OCI-LY3 (cell line): ENCODE results near the gene PIN1.
"Not testable (repeated sequence)": the region's sequence is repeated elsewhere in the genome, so short reads cannot be mapped to it uniquely, and the experiment has no call there.

Experiments
- H2AFZ ChIP-seq: fragments of 200-600, 300-600 bp; shearing (Covaris generic); 2 replicates; pipeline ENCODE4 v1.6.0; 2014; ENCODE audit warnings: antibody characterized with exemption, low read depth, low read length
- H3K27ac ChIP-seq: fragments of 200-600, 300-600 bp; sonication (generic); 2 replicates; pipeline ENCODE4 v1.5.1; 2014; ENCODE audit warnings: mild to moderate bottlenecking, low read length, moderate library complexity, mixed read lengths
- H3K27me3 ChIP-seq: fragments of 200-600, 300-600 bp; sonication (generic); 2 replicates; pipeline ENCODE4 v1.6.1; 2014; ENCODE audit warnings: low read depth, low read length, mixed read lengths
- H3K36me3 ChIP-seq: fragments of 200-600, 300-600 bp; sonication (generic); replicated peaks from 2 replicates; pipeline ENCODE3; 2014; ENCODE audit warnings: low read depth, low read length, mixed read lengths
- H3K4me1 ChIP-seq: fragments of 300-600, 200-600 bp; sonication (generic); 2 replicates; pipeline ENCODE4 v1.6.1; 2014; ENCODE audit warnings: low read length, mixed read lengths
- H3K4me2 ChIP-seq: fragments of 200-600, 300-600 bp; sonication (generic); 2 replicates; pipeline ENCODE4 v1.6.1; 2014; ENCODE audit warnings: low read length, mixed read lengths
- H3K4me3 ChIP-seq: fragments of 300-600, 200-600 bp; sonication (generic); 2 replicates; pipeline ENCODE4 v1.5.1; 2014; ENCODE audit warnings: antibody characterized with exemption, mild to moderate bottlenecking, low read length, moderate library complexity
- H3K79me2 ChIP-seq: fragments of 300-600, 200-600 bp; shearing (Covaris generic); 2 replicates; pipeline ENCODE4 v1.6.1; 2014; ENCODE audit warnings: mild to moderate bottlenecking, low read length, mixed read lengths
- H3K9ac ChIP-seq: fragments of 300-600, 200-600 bp; shearing (Covaris generic); 2 replicates; pipeline ENCODE4 v1.6.0; 2014; ENCODE audit warnings: mild to moderate bottlenecking, low read length, moderate library complexity
- H3K9me3 ChIP-seq: fragments of 200-600, 300-600 bp; shearing (Covaris generic); 2 replicates; pipeline ENCODE4 v1.6.1; 2014; ENCODE audit warnings: low read length, mixed read lengths; ENCODE audit not compliant: insufficient read depth
- H4K20me1 ChIP-seq: fragments of 200-600, 300-600 bp; sonication (generic); 2 replicates; pipeline ENCODE4 v1.6.1; 2016; ENCODE audit warnings: low read length, mixed read lengths; ENCODE audit not compliant: insufficient read depth
- EZH2phosphoT487 ChIP-seq: fragments of 200-600 bp; shearing (Covaris generic); IDR thresholded peaks from 2 replicates; pipeline ENCODE4 v1.6.1; 2018; ENCODE audit warnings: antibody characterized with exemption, mixed run types, low read depth
- TF ChIP-seq, protein P1 (sequence below): fragments of 200-600, 300-600 bp; sonication (generic); IDR thresholded peaks from 2 replicates; pipeline ENCODE4 v1.5.1; 2014; ENCODE audit warnings: antibody characterized with exemption, low read length, low read depth

Gene PIN1

DNA sequence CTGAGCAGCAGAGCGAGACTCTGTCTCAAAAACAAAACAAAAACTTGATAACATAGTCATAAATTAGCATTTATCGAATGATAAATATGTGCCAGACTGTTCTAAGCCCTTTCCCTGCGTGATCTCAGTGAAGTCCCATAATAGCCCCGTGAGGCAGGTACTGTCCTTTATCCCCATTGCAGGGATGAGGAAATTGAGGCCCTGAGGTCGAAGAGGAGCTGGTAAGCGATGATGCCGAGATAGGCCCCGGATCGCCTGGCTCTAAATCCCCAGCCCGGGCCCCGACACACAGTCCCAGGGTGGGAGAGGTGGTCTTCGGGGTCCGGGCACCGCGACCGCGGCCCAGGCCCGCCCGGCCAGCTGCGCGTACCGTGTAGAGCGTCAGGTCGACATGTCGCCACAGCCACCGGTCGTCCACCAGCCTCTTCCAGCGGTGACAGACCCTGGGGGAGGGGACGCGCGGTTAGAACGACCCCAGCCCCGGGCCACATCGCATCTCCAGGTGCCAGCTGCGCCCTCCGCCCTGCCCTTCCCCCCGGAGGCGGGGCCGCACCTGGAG lies 16.9 kb upstream of the PIN1 start:
- TF ChIP-seq EZH2phosphoT487: no peak
- TF ChIP-seq, protein P1, sequence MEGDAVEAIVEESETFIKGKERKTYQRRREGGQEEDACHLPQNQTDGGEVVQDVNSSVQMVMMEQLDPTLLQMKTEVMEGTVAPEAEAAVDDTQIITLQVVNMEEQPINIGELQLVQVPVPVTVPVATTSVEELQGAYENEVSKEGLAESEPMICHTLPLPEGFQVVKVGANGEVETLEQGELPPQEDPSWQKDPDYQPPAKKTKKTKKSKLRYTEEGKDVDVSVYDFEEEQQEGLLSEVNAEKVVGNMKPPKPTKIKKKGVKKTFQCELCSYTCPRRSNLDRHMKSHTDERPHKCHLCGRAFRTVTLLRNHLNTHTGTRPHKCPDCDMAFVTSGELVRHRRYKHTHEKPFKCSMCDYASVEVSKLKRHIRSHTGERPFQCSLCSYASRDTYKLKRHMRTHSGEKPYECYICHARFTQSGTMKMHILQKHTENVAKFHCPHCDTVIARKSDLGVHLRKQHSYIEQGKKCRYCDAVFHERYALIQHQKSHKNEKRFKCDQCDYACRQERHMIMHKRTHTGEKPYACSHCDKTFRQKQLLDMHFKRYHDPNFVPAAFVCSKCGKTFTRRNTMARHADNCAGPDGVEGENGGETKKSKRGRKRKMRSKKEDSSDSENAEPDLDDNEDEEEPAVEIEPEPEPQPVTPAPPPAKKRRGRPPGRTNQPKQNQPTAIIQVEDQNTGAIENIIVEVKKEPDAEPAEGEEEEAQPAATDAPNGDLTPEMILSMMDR: no peak
- Histone ChIP-seq H4K20me1 (no peaks in the 10 kb centered on the region), H3K9ac (peak overlapping the region; percentile 85), H3K4me3 (peak overlapping the region; percentile 85), H3K4me2 (peak overlapping the region; percentile 83), H3K9me3 (0 out of 2 replicates have a peak, but pooled peaks cover 3% of the 10 kb centered on the region), H3K27ac (peak overlapping the region; percentile 78), H3K27me3 (no peaks in the 10 kb centered on the region), H3K79me2 (peaks cover 32% of the 10 kb centered on the region), H3K4me1 (peaks cover 12% of the 10 kb centered on the region), H3K36me3 (peaks cover 19% of the 10 kb centered on the region), H2AFZ (peak overlapping the region; percentile 87)

DNA sequence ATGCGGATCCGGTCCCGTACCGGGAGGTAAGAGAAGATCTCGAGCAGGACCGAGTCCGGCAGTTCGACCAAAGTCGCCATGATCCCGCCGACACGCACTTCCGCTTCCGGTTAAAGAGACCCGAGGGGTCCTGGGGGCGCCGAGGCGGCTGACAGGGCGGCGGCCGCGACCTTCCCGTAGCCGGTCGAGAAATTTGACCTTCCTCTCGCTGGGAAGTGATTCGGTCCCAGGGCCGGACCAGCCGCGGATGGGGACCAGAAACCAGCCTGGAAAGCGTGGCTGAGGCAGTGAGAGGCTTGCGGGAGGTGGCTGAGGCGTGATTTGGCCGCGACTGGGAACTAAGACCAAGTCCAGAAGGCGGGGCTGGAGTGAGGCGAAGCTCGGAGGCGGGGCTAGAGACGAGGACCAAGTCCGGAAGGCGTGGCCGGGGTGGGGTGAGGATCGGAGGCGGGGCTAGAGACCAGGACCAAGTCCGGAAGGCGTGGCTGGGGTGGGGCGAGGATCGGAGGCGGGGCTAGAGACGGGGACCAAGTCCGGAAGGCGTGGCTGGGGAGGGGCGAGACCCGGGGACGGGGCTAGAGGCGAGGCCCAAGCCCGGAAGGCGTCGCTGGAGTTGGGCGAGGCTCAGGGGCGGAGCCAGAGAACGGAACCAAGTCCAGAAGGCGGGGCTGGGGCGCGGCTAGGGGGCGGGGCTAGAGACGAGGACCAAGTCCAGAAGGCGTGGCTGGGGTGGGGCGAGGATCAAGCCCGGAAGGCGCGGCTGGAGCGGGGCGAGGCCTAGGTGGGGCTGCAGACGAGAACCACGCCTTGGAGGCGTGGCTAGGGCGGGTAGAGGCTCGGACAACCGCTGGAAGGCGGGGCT lies 16.2 kb upstream of the PIN1 start, which contains the start of gene FBXL12:
TSS of gene FBXL12 (minus strand) at position 346 of the 862 bp plus-strand sequence. CDS start at position 80, 266 bp downstream.
- peak within 1 kb of the TSS; percentile 83 for H3K4me2 ChIP-seq
- peak within 1 kb of the TSS; percentile 85 for H3K9ac ChIP-seq
- H2AFZ ChIP-seq: peak within 1 kb of the TSS; percentile 87
- H3K79me2 ChIP-seq: peaks cover 32% of the 10 kb centered on the region
- TF ChIP-seq, protein P1: no peak
- TF ChIP-seq EZH2phosphoT487: no peak
- H3K4me3 ChIP-seq: peak within 1 kb of the TSS; percentile 85
- H3K27ac ChIP-seq: peak within 1 kb of the TSS; percentile 78
- H4K20me1 ChIP-seq: no peaks in the 10 kb centered on the region
- no peaks in the 10 kb centered on the region for H3K27me3 ChIP-seq
- H3K4me1 ChIP-seq: peaks cover 12% of the 10 kb centered on the region
- 0 out of 2 replicates have a peak, but pooled peaks cover 3% of the 10 kb centered on the region for H3K9me3 ChIP-seq
- H3K36me3 ChIP-seq: peaks cover 18% of the 10 kb centered on the region

DNA sequence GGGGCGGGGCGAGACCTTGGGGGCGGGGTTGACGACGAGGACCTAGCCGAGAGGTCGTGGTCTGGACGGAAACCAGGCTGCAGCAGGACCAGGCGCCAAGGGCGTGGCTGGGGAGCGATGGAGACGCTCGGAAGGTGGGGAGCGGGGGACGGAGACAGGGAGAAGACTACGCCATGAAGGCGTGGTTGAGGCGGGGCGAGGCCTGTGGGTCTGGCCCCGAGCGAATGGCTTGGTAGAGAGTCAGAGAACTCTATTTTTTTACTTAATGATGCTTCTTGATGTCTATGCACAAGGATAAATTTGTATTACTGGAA lies 15.6 kb upstream of the PIN1 start:
- H2AFZ ChIP-seq: peak overlapping the region; percentile 54; the same call in 1 of the 2 replicates
- peaks cover 18% of the 10 kb centered on the region for H3K36me3 ChIP-seq
- H3K9ac ChIP-seq: peak overlapping the region; percentile 61
- H3K4me2 ChIP-seq: peak overlapping the region; percentile 74
- TF ChIP-seq, protein P1: no peak
- no peak for TF ChIP-seq EZH2phosphoT487
- H3K27ac ChIP-seq: 0 out of 2 replicates have a peak overlapping the region, but pooled peaks have one; percentile 16
- no peaks in the 10 kb centered on the region for H4K20me1 ChIP-seq
- 0 out of 2 replicates have a peak, but pooled peaks cover 3% of the 10 kb centered on the region for H3K9me3 ChIP-seq
- no peaks in the 10 kb centered on the region for H3K27me3 ChIP-seq
- H3K4me3 ChIP-seq: peak overlapping the region; percentile 78
- peaks cover 12% of the 10 kb centered on the region for H3K4me1 ChIP-seq
- H3K79me2 ChIP-seq: peaks cover 32% of the 10 kb centered on the region

DNA sequence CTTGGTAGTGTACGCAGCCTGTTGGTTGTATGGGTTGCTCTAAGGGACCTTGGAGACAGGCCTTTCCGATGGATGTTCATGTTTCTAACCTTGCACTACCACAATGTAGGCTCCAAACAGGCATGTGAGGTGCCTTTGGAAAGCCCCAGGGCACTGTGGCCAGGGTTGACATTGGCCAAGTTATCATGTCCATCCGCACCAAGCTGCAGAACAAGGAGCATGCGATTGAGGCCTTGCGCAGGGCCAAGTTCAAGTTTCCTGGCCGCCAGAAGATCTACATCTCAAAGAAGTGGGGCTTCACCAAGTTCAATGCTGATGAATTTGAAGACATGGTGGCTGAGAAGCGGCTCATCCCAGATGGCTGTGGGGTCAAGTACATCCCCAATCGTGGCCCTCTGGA lies 15.1 kb upstream of the PIN1 start:
- peak overlapping the region; percentile 78 for H3K4me3 ChIP-seq
- peak overlapping the region; percentile 74 for H3K4me2 ChIP-seq
- H3K36me3 ChIP-seq: peaks cover 18% of the 10 kb centered on the region
- not testable (repeated sequence) for H3K27me3 ChIP-seq, H2AFZ ChIP-seq, H4K20me1 ChIP-seq, H3K9me3 ChIP-seq
- peak overlapping the region; percentile 61 for H3K9ac ChIP-seq
- H3K27ac ChIP-seq: 0 out of 2 replicates have a peak overlapping the region, but pooled peaks have one; percentile 16
- peaks cover 32% of the 10 kb centered on the region for H3K79me2 ChIP-seq
- H3K4me1 ChIP-seq: peaks cover 12% of the 10 kb centered on the region
